K562 (cell line): Measurements from ENCODE around the gene CNTFR. TPM values are rescaled to one million over a fixed set of nuclear protein-coding genes. Genes with fewer than 3 reads are reported as not detected.

Experiments used
- ATAC-seq: fragments of 200-7000 bp; cut with Tn5 transposase; 3 replicates; pipeline ENCODE4 v1.9.1; 2020; ENCODE audit warnings: moderate library complexity
- BruUV-seq: library from RNA; stranded (reverse); fragments of 400-500 nt; replicated peaks from 2 replicates; lab custom pipeline; 2021; lab: Mats Ljungman, UMichigan
- CTCF ChIA-PET: fragments of 300-600 bp; formaldehyde crosslinking; extraction: SDS; loops from one replicate; lab custom pipeline; 2021; ENCODE audit warnings: low intra/inter-chr PET ratio; lab: Yijun Ruan, JAX
- POLR2A ChIA-PET: fragments of 300-600, 350-650 bp; sonication (Branson Sonifier 250); formaldehyde crosslinking; extraction: SDS; loops from one replicate; lab custom pipeline; 2021; ENCODE audit warnings: antibody characterized with exemption, inconsistent platforms; lab: Yijun Ruan, JAX
- DNase-seq, 4 experiments: peaks; one replicate each; pipeline versions ENCODE4 v3.0.0 to v3.0.0-alpha.2; 2011 to 2018; ENCODE audit warnings: low spot score in 3 of 4, mixed read lengths in 3 of 4; ENCODE audit errors: extremely low read depth in 1 of 4
- FAIRE-seq: peaks from 2 replicates; lab custom pipeline; 2011; peaks lifted over from hg19 to GRCh38; lab: Jason Lieb, UNC
- H2AFZ ChIP-seq: 2 replicates; pipeline ENCODE4 v1.6.0; 2011; ENCODE audit warnings: low read depth, low read length, control low read depth, inconsistent platforms
- H3K27ac ChIP-seq: fragments of 200-600 bp; 3 replicates; pipeline ENCODE4 v1.8.0; 2011; ENCODE audit warnings: low read depth, mild to moderate bottlenecking, control low read depth, inconsistent platforms, low read length, moderate library complexity, mixed read lengths; ENCODE audit errors: extremely low read depth
- H3K27me3 ChIP-seq, 2 experiments: fragments of 300-600 bp in 1 of 2; 2 replicates in 1 of 2; 3 replicates in 1 of 2; pipeline versions ENCODE4 v1.6.0 to v1.8.0; 2011; ENCODE audit warnings: inconsistent platforms in 2 of 2, low read length in 2 of 2, mild to moderate bottlenecking in 1 of 2, mixed read lengths in 1 of 2, moderate library complexity in 1 of 2; ENCODE audit not compliant: control insufficient read depth in 2 of 2, insufficient read depth in 2 of 2
- H3K36me3 ChIP-seq: fragments of 300-600 bp; 3 replicates; pipeline ENCODE4 v1.8.0; 2011; ENCODE audit warnings: mild to moderate bottlenecking, low read length, inconsistent platforms; ENCODE audit not compliant: control insufficient read depth, insufficient read depth
- H3K4me1 ChIP-seq, 2 experiments: fragments of 200-600 bp in 1 of 2; replicated peaks in 1 of 2; 2 replicates in 1 of 2; 3 replicates in 1 of 2; pipeline versions ENCODE4 v1.5.1 to v1.8.0; 2011; ENCODE audit warnings: inconsistent platforms in 2 of 2, low read length in 2 of 2, mild to moderate bottlenecking in 1 of 2, mixed read lengths in 1 of 2, moderate library complexity in 1 of 2; ENCODE audit not compliant: control insufficient read depth in 2 of 2, insufficient read depth in 2 of 2
- H3K4me2 ChIP-seq: 2 replicates; pipeline ENCODE4 v1.6.1; 2011; ENCODE audit warnings: low read length, control low read depth, inconsistent platforms, mixed read lengths; ENCODE audit not compliant: insufficient read depth
- H3K4me3 ChIP-seq: fragments of 200-600 bp; sonication (generic), shearing (Covaris generic); 2 replicates; pipeline ENCODE4 v1.5.1; 2016; ENCODE audit warnings: control low read depth, inconsistent platforms
- H3K79me2 ChIP-seq: fragments of 200-600 bp; 3 replicates; pipeline ENCODE4 v1.8.0; 2011; ENCODE audit warnings: low read length, inconsistent platforms; ENCODE audit not compliant: control insufficient read depth, insufficient read depth
- H3K9ac ChIP-seq, 2 experiments: 2 replicates each; pipeline versions ENCODE4 v1.6.0 to v1.6.1; 2011; ENCODE audit warnings: low read depth in 2 of 2, low read length in 2 of 2, control low read depth in 1 of 2, inconsistent platforms in 1 of 2, mild to moderate bottlenecking in 1 of 2, mixed read lengths in 1 of 2; ENCODE audit not compliant: insufficient read depth in 1 of 2
- H3K9me1 ChIP-seq: one replicate; pipeline ENCODE4 v1.6.0; 2011; ENCODE audit warnings: inconsistent platforms, mild to moderate bottlenecking, low read length, moderate library complexity; ENCODE audit not compliant: control insufficient read depth, insufficient read depth
- H3K9me3 ChIP-seq: replicated peaks from 2 replicates; pipeline ENCODE4 v1.5.1; 2011; ENCODE audit warnings: low read depth, low read length, inconsistent platforms; ENCODE audit not compliant: control insufficient read depth, insufficient read depth
- H4K20me1 ChIP-seq: replicated peaks from 2 replicates; pipeline ENCODE4 v1.6.1; 2011; ENCODE audit warnings: low read length, inconsistent platforms, mixed read lengths; ENCODE audit not compliant: control insufficient read depth, insufficient read depth
- BCOR ChIP-seq: fragments of 450-650 bp; IDR thresholded peaks from 2 replicates; pipeline ENCODE4 v1.6.1; 2016
- HDGF ChIP-seq: fragments of 450-650 bp; IDR thresholded peaks from 2 replicates; pipeline ENCODE4 v1.6.1; 2016
- HMGN3 ChIP-seq: IDR thresholded peaks from 2 replicates; pipeline ENCODE4 v1.6.1; 2011; ENCODE audit warnings: borderline replicate concordance, low read depth, mild to moderate bottlenecking, mixed read lengths, low read length; ENCODE audit not compliant: insufficient read length; ENCODE audit errors: extremely low read depth
- KAT8 ChIP-seq: fragments of 450-650 bp; IDR thresholded peaks from 2 replicates; pipeline ENCODE4 v1.6.1; 2016; ENCODE audit warnings: low read depth, mild to moderate bottlenecking
- RBM15 ChIP-seq: fragments of 200-400 bp; formaldehyde crosslinking; IDR thresholded peaks from 2 replicates; pipeline ENCODE4 v1.6.1; 2018; ENCODE audit warnings: mild to moderate bottlenecking, low read length, moderate library complexity; ENCODE audit not compliant: insufficient read depth
- ZKSCAN8 ChIP-seq: fragments of 200-800 bp; sonication (Bioruptor generic); IDR thresholded peaks from 2 replicates; pipeline ENCODE4 v1.6.1; 2016; ENCODE audit warnings: missing genetic modification characterization, missing compliant biosample characterization
- WGBS: fragments of 100-300 bp; shearing (Covaris generic); methylation state at CpG from one replicate; pipeline ENCODE4 v1.1.6; 2016; ENCODE audit warnings: low coverage, mixed read lengths; ENCODE audit not compliant: insufficient coverage; ENCODE audit errors: missing lambda C conversion rate; 5-methylcytosine and 5-hydroxymethylcytosine counted together
- in situ Hi-C: fragments of 300-500 bp; cut with MboI; formaldehyde crosslinking; loops from 4 replicates; pipeline ENCODE4 v1.15.0; 2018; ENCODE audit warnings: inconsistent platforms, mixed read lengths
- intact Hi-C: fragments of 100-400 bp; cut with micrococcal nuclease; formaldehyde crosslinking; loops from 2 replicates; pipeline ENCODE4 v1.14.2; 2022
- polyA plus RNA-seq, 8 experiments: library from polyadenylated mRNA; depleted of rRNA in 4 of 8; stranded (reverse) in 5 of 8; unstranded in 3 of 8; fragments of >200 nt; fragmentation: Nextera tagmentation in 2 of 8; fragmentation: Illumina TruSeq in 1 of 8; extraction: Ambion mirVana in 2 of 8; extraction: Trizol in 1 of 8; gene quantifications; 2 replicates each; pipeline versions ENCODE4 v1.2.1 to v1.2.3, GENCODE V29; 2011 to 2014; ENCODE audit warnings: inconsistent platforms in 1 of 8, missing spikeins in 1 of 8
- total RNA-seq, 7 experiments: library from RNA; depleted of rRNA in 6 of 7; stranded (reverse); fragments of >200 nt in 6 of 7; fragmentation: Illumina TruSeq in 2 of 7; extraction: Trizol in 2 of 7; gene quantifications; 2 replicates each; pipeline versions ENCODE4 v1.2.1 to v1.2.3, GENCODE V29; 2011 to 2021; ENCODE audit warnings: low replicate concordance in 1 of 7

The CNTFR gene
- total and polyA plus RNA-seq, 9 of the 15 experiments (the other 6 are each of a cell fraction or from before 2014, with no cell fraction given), result not detected

DNA sequence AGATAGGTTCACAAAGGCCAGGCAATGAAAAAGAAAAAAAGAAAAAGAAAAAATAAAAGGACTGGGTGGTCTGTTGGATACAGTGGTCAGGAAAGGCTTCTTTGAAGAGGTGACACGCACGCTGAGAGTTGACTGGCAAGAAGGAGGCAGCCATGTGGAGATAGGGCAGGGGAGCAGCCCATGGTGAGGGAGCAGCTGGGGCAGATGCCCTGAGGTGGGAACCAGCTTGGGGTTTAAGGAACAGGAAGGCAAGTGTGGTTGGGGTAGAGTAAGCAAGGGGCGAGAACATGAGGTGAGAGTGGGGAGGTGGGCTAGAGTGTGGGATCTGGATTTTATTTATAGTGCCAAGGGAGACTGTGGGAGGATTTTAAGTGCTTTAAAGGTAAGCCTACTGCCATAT is 73.6 kb downstream of the CNTFR start:
- no TSS peak for BruUV-seq

GRCh38 chr9:34514816-34515215 is 74.7 kb downstream of the CNTFR start:
- H4K20me1 ChIP-seq, result no peaks in the 10 kb centered on the region
- DNase-seq (no peak), FAIRE-seq (no peak), ATAC-seq (no peak)
- H3K4me2 ChIP-seq, result no peak overlapping the region
- peaks cover 0 to 6% of the 10 kb centered on the region in 2 experiments; a peak in 3 of 5 replicates for H3K27me3 ChIP-seq
- no peak for TF ChIP-seq RBM15
- in situ Hi-C loops, result no loop called here
- no peaks in the 10 kb centered on the region for H3K9me3 ChIP-seq
- no peaks in the 10 kb centered on the region for H3K9me1 ChIP-seq
- WGBS, result 0% methylated on average over 3 of the region's 3 CpGs
- H2AFZ ChIP-seq, result no peak overlapping the region
- H3K79me2 ChIP-seq, result no peaks in the 10 kb centered on the region
- H3K36me3 ChIP-seq, result no peaks in the 10 kb centered on the region
- no peak overlapping the region for H3K27ac ChIP-seq
- ChIA-PET POLR2A (no interaction called here), CTCF (no interaction called here)
- no peak overlapping the region for H3K9ac ChIP-seq
- BruUV-seq, result no TSS peak
- intact Hi-C loops, result no loop called here
- H3K4me1 ChIP-seq, result no peaks in the 10 kb centered on the region; a peak in 1 of 5 replicates
- H3K4me3 ChIP-seq, result no peak overlapping the region

More for the DNA sequence above, 73.6 kb downstream of the CNTFR start:
- Histone ChIP-seq H4K20me1 (no peaks in the 10 kb centered on the region), H3K27ac (no peak overlapping the region), H3K27me3 (peaks cover 0 to 6% of the 10 kb centered on the region in 2 experiments; a peak in 3 of 5 replicates), H3K9me1 (no peaks in the 10 kb centered on the region), H3K4me3 (no peak overlapping the region), H3K9me3 (no peaks in the 10 kb centered on the region), H3K9ac (no peak overlapping the region), H3K4me2 (no peak overlapping the region), H3K36me3 (no peaks in the 10 kb centered on the region), H3K79me2 (no peaks in the 10 kb centered on the region), H3K4me1 (no peaks in the 10 kb centered on the region; a peak in 1 of 5 replicates), H2AFZ (no peak overlapping the region)
- in situ Hi-C loops, result no loop called here
- intact Hi-C loops, result no loop called here
- WGBS, result 0% methylated on average over 3 of the region's 3 CpGs
- no peak for DNase-seq
- CTCF ChIA-PET, result no interaction called here
- FAIRE-seq, result no peak
- TF ChIP-seq HDGF, result no peak
- TF ChIP-seq KAT8, result no peak
- no peak for TF ChIP-seq ZKSCAN8 (CRISPR knock-in tag)
- no peak for TF ChIP-seq HMGN3
- no peak for TF ChIP-seq BCOR
- POLR2A ChIA-PET, result no interaction called here
- no peak for ATAC-seq
